Measurements from ENCODE around the gene NUDT1. TPM values are rescaled to one million over a fixed set of nuclear protein-coding genes. Genes with fewer than 3 reads are reported as not detected.

The NUDT1 gene
- total RNA-seq, 1 experiment from 2014 or later, result 92.6 TPM

DNA sequence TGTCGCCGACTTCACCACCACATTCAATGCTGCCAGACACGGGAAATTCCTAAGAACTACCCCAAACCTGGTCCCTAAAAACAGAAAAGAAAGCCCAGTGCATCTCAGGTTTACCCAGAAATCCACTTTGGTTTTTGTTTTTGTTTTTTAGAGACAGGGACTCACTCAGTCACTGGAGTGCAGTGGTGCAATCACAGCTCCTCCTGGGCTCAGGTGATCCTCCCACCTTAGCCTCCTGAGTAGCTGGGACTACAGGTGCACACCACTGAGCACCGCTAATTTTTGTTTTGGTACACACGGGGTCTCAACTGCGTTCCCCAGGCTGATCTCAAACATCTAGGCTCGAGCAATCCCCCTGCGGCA, 32.1 kb upstream of the NUDT1 start:
- ATAC-seq, result no peak
- Histone ChIP-seq H3K4me1 (ENCODE audit: control insufficient read depth, insufficient read depth, low read length) (no peaks in the 10 kb centered on the region), H3K9me3 (ENCODE audit: control insufficient read depth, insufficient read depth, low read depth, low read length) (no peaks in the 10 kb centered on the region), H3K27ac (ENCODE audit: low read length) (no peak overlapping the region), H3K36me3 (ENCODE audit: control insufficient read depth, insufficient read depth, low read length) (peaks cover 9% of the 10 kb centered on the region), H3K27me3 (ENCODE audit: control insufficient read depth, insufficient read depth, low read length) (no peaks in the 10 kb centered on the region), H3K4me3 (ENCODE audit: low read depth in 2 of 2, low read length in 2 of 2) (no peak overlapping the region)
- intact Hi-C loops (cut with micrococcal nuclease; ENCODE audit: unreplicated experiment) (no loop called here), in situ Hi-C loops (cut with HindIII; ENCODE audit: low pct_unique_long_range_greater_than_20kb, low sequenced_read_pairs) (no loop called here)
- CTCF ChIA-PET, result interaction anchor here (0.5 kb wide), 1 partner anchor 27 kb away, joined by 8 read pairs; no protein-coding TSS in a partner anchor
- BruUV-seq (replicated peaks), result no TSS peak
- no peak for TF ChIP-seq POLR2AphosphoS5 (IDR thresholded peaks at IDR 0.05; ENCODE audit: low read depth, low read length)
- TF ChIP-seq, protein P1, sequence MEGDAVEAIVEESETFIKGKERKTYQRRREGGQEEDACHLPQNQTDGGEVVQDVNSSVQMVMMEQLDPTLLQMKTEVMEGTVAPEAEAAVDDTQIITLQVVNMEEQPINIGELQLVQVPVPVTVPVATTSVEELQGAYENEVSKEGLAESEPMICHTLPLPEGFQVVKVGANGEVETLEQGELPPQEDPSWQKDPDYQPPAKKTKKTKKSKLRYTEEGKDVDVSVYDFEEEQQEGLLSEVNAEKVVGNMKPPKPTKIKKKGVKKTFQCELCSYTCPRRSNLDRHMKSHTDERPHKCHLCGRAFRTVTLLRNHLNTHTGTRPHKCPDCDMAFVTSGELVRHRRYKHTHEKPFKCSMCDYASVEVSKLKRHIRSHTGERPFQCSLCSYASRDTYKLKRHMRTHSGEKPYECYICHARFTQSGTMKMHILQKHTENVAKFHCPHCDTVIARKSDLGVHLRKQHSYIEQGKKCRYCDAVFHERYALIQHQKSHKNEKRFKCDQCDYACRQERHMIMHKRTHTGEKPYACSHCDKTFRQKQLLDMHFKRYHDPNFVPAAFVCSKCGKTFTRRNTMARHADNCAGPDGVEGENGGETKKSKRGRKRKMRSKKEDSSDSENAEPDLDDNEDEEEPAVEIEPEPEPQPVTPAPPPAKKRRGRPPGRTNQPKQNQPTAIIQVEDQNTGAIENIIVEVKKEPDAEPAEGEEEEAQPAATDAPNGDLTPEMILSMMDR (IDR thresholded peaks at IDR 0.05), result no peak
- TF ChIP-seq, protein P2, sequence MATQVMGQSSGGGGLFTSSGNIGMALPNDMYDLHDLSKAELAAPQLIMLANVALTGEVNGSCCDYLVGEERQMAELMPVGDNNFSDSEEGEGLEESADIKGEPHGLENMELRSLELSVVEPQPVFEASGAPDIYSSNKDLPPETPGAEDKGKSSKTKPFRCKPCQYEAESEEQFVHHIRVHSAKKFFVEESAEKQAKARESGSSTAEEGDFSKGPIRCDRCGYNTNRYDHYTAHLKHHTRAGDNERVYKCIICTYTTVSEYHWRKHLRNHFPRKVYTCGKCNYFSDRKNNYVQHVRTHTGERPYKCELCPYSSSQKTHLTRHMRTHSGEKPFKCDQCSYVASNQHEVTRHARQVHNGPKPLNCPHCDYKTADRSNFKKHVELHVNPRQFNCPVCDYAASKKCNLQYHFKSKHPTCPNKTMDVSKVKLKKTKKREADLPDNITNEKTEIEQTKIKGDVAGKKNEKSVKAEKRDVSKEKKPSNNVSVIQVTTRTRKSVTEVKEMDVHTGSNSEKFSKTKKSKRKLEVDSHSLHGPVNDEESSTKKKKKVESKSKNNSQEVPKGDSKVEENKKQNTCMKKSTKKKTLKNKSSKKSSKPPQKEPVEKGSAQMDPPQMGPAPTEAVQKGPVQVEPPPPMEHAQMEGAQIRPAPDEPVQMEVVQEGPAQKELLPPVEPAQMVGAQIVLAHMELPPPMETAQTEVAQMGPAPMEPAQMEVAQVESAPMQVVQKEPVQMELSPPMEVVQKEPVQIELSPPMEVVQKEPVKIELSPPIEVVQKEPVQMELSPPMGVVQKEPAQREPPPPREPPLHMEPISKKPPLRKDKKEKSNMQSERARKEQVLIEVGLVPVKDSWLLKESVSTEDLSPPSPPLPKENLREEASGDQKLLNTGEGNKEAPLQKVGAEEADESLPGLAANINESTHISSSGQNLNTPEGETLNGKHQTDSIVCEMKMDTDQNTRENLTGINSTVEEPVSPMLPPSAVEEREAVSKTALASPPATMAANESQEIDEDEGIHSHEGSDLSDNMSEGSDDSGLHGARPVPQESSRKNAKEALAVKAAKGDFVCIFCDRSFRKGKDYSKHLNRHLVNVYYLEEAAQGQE (IDR thresholded peaks at IDR 0.05; ENCODE audit: insufficient read depth in 1 of 2, low read depth in 2 of 2, low read length in 1 of 2), result no peak
- TF ChIP-seq TCF7L2 (IDR thresholded peaks at IDR 0.05; ENCODE audit: low read depth, low read length), result no peak
- no peak for TF ChIP-seq SIN3A (IDR thresholded peaks at IDR 0.05; ENCODE audit: borderline replicate concordance, insufficient read depth, low read depth, low read length)
- POLR2A ChIA-PET, result no interaction called here
- no peak for DNase-seq (ENCODE audit: low read depth, low spot score)

DNA sequence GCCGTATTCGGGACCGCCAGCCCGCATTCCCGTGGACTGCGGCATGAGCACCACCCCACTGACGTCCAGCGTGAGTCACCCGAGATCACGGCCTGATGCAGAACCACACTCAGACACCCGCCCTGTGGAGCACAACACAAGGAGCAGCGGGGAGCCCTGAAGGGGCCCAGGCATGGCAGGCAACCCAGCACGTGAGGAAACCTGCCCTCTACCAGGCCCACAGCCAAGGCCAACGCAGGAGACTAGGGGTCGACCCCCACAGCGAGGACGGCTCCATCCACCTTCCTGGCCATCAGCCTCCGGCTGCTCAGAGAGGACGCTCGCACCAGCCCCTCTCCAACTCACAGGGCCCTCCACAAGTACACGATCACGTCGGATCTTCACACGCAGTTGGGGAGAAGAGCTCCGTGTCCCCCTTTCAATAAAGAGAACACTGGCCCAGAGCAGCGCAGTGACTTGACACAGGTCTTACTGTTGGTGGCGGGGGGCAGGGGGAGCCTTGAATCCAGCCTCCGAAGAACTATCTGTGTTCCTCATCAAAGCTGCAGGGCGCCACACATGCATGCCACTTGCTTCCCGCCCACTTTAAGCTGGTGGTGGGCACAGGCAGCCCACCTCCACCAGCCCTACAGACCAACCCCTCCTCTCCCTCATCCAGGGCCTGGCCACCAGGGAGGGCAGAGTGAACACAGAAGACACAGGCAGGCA, 31.3 kb upstream of the NUDT1 start:
- no peak for DNase-seq (ENCODE audit: low read depth, low spot score)
- no peak for TF ChIP-seq SIN3A (IDR thresholded peaks at IDR 0.05; ENCODE audit: borderline replicate concordance, insufficient read depth, low read depth, low read length)
- TF ChIP-seq TCF7L2 (IDR thresholded peaks at IDR 0.05; ENCODE audit: low read depth, low read length), result no peak
- TF ChIP-seq POLR2AphosphoS5 (IDR thresholded peaks at IDR 0.05; ENCODE audit: low read depth, low read length), result no peak
- TF ChIP-seq, protein P2 (IDR thresholded peaks at IDR 0.05; ENCODE audit: insufficient read depth in 1 of 2, low read depth in 2 of 2, low read length in 1 of 2), result no peak
- TF ChIP-seq, protein P1 (IDR thresholded peaks at IDR 0.05), result no peak
- H3K36me3 ChIP-seq (ENCODE audit: control insufficient read depth, insufficient read depth, low read length), result peaks cover 9% of the 10 kb centered on the region
- ChIA-PET POLR2A (no interaction called here), CTCF (no interaction called here)
- H3K4me1 ChIP-seq (ENCODE audit: control insufficient read depth, insufficient read depth, low read length), result no peaks in the 10 kb centered on the region
- no peak for ATAC-seq
- in situ Hi-C loops (cut with HindIII; ENCODE audit: low pct_unique_long_range_greater_than_20kb, low sequenced_read_pairs), result no loop called here
- no peak overlapping the region for H3K27ac ChIP-seq (ENCODE audit: low read length)
- H3K4me3 ChIP-seq (ENCODE audit: low read depth in 2 of 2, low read length in 2 of 2), result no peak overlapping the region
- intact Hi-C loops (cut with micrococcal nuclease; ENCODE audit: unreplicated experiment), result no loop called here
- H3K9me3 ChIP-seq (ENCODE audit: control insufficient read depth, insufficient read depth, low read depth, low read length), result no peaks in the 10 kb centered on the region
- no peaks in the 10 kb centered on the region for H3K27me3 ChIP-seq (ENCODE audit: control insufficient read depth, insufficient read depth, low read length)
- BruUV-seq (replicated peaks), result no TSS peak
